HG02623 (cell line): Measurements from ENCODE around the gene TYW5.

Experiments used
- ATAC-seq: cut with Tn5 transposase; IDR thresholded peaks from one replicate; pipeline ENCODE4 v1.9.1; 2021; ENCODE audit warnings: moderate library complexity; ENCODE audit not compliant: unreplicated experiment

The TYW5 gene, protein sequence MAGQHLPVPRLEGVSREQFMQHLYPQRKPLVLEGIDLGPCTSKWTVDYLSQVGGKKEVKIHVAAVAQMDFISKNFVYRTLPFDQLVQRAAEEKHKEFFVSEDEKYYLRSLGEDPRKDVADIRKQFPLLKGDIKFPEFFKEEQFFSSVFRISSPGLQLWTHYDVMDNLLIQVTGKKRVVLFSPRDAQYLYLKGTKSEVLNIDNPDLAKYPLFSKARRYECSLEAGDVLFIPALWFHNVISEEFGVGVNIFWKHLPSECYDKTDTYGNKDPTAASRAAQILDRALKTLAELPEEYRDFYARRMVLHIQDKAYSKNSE

DNA sequence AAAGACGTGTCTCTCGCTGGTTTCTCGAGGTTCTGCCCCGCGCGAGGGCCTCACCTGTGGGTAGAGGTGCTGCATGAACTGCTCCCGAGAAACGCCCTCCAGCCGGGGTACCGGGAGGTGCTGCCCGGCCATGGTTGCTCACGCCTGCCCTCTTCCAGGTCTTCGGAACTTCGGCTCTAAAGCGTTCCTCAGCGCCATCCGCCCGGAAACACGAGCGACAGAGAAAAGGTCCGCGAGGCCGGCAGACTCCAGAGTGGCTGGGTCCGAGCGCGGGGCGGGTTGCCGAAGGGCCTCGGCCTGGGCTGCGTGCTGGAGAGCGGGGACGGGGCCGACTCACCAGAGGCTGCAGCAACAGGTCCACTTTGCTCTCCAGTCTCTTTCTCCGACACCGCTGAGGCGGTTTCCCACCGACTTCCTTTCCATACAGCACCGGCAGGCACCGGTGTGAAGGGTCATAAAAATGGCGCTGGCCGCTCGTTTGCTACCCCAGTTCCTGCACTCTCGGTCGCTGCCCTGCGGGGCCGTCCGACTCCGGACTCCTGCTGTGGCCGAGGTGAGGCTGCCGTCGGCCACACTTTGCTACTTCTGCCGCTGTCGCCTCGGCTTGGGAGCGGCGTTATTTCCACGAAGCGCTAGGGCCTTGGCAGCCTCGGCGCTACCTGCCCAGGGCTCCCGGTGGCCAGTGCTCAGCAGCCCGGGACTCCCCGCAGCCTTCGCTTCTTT is at the start of gene TYW5, which contains the start of gene MAIP1:
Gene TYW5 (minus strand): TSS at position 153 of the 723 bp plus-strand sequence. CDS start 21 bp downstream, at position 132.
Gene MAIP1 (plus strand): TSS at position 244 of the 723 bp plus-strand sequence. CDS start 217 bp downstream, at position 461.
- peak; percentile 83 for ATAC-seq

DNA sequence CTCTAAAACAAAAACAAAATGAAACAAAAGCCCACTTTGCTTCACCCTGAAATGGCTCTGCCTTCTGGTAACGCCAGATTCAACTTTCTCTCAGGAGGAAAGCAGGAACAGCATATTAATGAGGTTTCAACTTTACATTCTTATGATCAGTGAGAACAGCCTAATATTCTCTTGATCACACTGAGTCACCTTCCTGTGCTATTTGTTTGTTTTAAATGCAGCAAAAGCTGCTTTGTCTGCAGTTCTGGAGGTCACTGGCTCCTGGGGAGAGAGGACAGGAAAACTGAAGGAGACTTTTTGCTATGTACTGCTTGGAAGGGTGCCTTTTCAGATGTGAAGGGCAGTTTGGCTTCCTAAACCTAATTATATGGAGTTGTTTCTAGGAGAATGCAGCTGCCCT is 48.2 kb upstream of the TYW5 start:
- ATAC-seq: no peak

DNA sequence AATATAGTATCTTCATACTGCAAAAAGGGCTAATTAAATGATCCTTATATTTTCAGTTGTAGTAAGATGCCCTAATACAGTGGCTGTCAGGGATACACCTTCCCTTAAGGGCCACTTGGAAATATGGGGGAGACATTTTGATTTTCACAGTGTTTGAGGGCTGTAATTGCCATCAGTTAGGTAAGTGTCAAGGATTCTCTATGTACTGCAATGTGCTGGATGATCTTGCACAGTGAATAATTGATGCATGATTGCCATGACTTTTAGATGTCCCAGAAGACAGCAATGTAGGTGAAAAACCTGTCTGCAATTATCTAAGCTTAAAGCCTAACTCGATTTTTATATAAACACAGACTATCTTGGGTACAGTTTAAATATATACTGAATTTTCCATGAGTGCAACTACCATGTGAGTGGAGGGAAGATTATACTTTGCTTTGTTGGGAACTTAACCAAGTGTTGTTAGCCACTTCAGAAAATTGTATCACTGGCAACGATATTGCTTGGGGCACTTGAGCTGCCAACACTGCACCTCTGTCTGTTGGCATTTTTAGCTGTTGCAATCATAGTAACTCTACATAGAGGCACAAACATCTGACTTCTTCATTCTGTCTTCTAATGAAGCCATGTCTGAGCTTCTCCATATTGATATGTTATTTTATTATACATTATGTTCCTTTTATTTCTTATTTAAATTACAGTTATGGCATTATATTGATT is 45.3 kb upstream of the TYW5 start:
- no peak for ATAC-seq

DNA sequence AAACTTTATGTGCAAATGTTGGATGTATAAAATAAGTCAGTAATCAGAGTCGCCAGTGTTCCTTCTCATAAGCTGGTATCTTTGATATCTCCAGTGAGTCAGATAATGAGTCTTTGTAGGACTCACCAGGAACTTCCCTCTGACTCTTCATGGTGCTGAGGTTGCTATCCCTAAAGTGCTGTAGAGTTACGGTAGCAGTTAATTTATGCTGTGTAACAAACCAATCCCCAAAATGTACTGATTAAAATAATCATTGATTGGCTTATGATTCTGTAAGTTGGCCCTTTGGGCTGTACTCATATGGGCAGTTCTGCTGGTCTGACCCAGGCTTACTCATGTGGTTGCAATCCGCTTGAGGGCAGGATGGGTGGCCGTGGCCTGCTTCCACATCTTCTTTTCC is 43.9 kb upstream of the TYW5 start:
- no peak for ATAC-seq

DNA sequence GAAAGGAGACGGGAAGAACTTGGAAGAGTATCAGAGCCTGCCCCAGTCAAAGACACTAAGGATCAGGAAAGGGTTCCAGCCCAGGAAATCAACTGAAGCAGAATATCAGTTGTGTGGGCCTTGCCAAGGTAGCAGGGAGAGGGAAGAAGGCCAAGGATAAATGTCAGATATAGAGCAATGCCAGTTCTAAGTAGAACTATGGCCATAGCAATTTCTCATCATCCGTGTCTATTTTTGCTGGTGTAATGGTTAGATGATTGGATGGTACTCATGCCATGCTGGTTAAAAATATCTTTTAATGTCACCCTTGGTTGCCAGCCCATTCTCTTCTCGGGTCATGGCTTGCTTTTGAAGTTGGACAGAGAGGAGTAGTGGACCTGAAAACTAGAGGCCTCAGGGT is 42.0 kb upstream of the TYW5 start:
- ATAC-seq: no peak

DNA sequence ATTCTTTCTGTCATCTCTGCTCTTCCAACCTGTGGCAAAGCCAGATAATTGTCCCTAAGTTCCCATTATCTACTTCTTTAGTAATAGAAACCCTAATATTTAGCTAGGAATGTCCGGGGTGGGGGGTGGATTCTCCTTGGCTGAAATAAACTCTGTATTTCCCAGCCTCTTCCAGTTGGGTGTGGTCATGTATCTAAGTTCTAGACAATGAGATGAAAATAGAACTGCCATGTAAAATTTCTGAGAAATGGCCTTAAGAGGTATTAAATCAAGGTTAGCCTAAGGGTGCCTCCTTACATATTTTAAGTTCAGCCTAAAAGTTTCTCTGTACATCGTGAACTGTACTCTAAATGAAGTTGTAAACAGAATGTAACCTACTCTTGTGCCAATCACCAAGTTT is 39.6 kb upstream of the TYW5 start:
- ATAC-seq: no peak

DNA sequence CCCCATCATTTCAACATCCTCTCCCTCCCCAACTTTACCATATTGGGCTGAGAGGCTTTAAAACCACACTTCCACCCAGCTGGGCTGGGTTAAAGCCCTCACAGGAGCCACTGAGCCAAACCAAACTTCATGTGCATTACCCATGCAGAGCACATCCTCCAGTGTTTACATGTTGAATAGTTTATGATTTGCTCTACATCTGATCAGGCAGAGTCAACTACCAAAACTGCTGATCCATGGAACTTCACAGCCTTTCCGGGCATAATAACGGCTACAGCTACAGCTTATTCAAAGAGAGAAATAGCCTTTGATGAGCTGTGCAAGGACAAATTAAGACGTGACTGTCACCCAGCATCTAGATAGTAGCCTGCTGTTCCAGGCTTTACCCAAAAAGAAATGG is 39.1 kb upstream of the TYW5 start:
- no peak for ATAC-seq

DNA sequence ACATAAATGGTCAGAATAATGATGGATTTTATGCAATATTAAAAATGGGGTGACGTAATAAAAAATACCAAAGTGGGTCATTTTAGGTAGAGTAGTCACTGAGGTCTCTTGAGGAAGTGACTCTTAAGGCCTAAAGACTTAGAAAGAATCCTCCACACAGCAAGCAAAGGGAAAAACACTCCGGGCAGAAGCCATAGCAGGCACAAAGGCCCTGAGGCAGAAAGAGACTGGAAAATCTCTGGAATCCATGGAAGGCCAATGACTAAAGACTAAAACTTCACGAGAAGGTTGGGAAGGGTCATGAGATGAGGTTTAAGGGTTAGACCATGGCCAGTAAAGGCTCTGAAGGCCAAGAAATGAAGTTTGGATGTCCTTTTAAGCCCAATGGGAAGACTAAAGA is 37.0 kb upstream of the TYW5 start:
- no peak for ATAC-seq

DNA sequence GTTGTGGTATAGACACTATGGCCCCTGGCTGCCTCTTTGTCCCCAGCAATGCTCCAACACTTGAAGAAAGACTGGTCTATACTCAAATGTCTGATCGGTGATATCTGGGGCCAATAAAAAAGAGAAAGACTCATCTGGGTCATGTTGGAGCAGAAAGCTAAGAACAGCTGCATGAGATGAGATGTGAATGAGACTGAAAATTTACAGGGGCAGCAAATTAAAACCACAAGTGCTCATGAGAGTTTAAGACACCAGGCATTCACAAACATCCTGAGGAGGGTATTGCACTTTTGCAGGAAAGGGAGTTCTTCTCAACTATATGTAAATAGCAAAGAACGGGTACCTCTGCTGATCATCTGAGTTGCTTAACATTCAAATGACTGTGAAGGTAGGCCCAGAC is 36.4 kb upstream of the TYW5 start:
- no peak for ATAC-seq

DNA sequence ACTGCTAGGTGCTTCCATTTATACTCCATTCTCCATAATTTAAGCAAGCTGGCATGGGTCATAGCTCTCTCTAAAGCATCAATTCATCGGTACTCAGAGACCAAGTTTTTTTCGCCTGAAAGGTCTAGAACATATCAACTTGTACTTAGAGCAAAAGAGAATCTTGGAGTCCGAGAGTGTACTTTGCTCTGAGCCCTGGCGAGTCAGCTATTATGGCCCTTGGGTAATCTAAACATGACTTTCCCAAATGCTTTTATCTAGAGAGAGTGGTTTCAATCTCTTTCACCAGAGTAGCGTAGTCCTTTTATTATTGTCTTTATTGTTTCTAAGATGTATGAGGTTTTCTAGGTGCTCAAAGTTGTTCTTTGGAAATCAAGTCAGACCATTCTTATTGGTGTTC is 34.5 kb upstream of the TYW5 start:
- ATAC-seq: no peak

DNA sequence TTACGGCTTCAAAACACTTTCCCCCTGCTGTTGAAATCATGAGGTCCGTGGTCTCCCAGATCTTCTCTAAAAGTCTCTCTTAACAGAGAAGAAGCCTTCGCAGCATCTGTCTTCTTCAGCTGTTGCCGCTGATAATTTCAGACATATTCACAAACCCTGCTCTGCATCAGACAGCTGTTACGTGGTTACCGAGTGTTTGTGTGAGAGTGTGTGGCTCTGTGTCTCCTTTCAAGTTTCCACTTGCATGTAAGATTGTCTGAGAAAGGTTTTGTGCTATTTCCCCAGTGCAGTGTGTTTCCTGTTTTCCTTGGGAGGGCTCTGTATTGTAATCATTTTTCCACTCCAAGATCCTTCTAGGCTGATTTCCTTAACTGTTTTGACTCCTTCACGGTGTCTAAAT is 32.9 kb upstream of the TYW5 start:
- no peak for ATAC-seq

DNA sequence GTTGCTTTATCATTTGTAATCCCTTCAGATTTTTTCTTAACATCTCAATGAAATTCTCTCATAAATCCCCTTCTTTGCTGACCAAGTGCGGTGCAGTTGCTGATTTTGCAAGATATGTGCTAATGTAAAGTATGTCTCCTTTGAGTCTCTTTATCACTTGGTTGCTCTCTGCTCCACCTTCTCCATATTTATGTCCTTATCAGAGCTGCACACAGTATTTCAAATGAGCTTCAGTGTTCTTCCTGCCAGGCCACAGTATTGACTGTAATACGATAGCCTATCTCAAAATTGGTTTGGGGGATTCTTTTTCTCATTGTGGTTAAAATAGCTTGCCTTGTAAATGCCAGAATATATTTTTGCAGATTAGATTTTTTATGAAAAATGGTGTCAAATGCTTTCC is 32.3 kb upstream of the TYW5 start:
- ATAC-seq: no peak

DNA sequence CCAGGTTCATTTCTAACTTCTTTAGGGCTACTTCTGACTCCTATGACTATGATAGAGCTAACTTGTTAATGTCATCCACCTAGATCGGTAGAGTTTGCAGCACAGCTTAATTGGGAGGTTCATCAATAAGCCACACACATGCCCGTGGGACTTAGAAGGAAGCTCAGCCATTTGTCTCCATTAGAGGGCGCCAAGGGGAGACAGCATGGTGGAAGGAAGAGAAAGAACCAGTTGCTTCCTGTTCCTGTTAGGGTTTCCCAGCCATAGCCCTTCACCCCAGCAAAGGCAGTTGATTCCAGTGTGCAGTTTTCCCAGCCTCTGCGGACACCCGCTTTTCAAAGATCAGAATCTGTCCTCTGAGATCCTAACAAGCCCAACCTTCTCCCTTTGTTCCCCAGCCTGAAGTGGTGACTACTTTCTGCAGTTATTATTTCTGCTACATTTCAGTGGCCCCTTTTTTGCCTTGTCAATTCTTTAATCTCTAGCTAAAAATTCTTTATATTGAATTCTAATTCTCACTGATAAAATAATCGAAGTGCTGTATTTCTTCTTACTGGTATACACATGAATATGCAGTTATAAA is 30.4 kb upstream of the TYW5 start:
- ATAC-seq: peak; percentile 84

DNA sequence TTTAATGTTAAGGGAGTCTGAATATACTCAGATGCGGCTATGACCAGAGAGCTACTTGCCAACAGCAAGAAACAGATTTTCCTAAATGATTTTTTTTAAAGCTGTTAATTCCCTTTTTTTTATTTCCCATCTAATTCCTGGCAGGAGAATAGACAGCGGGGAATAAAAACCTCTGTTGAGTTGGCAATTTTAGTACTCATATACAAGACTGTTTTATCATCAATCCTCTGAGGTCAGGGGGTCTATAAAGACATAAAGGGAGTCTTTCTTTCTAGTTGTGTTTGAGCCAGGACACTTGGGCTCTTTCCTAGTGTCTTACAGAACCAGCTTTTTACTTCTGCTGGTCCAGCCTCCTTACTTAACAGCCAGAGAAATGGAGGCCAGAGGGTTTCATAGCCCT is 29.5 kb upstream of the TYW5 start:
- no peak for ATAC-seq

DNA sequence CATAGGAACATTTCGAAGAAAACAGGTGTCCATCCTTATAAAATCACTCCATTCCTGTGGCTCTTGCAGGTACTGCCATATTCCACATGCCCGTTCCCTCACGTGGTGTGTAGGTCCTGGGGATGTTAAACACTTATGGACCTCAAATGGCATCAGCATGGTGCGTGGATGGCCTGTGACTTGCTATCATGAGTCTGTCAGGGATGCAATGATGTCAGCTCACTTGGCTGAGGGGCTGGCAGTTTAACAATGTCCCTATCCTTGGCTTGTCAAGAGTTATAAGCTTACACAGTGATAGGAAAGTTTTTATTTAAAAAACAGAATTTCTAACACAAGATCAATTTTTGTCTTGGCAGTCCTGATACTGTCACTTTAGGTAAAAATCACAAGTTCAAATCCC is 28.9 kb upstream of the TYW5 start:
- ATAC-seq: no peak

DNA sequence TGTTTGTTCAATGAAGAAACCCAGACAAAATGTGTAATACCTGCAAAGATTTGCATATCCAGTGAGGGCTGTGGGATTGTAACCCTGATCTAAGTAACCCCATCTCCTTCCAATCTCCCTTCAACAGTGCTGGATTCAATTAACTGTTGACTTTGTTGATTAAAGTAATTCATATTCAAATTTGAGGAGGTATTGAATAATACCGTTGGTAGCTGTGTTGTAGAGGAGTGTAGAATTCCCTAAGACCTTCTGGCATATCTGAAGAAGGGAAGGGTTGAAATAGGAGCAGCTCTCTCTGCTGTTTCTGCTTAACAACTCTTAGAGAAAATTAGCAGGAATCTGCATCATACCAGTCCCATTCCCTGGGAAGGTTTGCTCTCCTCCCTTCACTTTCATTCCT is 28.2 kb upstream of the TYW5 start:
- no peak for ATAC-seq

DNA sequence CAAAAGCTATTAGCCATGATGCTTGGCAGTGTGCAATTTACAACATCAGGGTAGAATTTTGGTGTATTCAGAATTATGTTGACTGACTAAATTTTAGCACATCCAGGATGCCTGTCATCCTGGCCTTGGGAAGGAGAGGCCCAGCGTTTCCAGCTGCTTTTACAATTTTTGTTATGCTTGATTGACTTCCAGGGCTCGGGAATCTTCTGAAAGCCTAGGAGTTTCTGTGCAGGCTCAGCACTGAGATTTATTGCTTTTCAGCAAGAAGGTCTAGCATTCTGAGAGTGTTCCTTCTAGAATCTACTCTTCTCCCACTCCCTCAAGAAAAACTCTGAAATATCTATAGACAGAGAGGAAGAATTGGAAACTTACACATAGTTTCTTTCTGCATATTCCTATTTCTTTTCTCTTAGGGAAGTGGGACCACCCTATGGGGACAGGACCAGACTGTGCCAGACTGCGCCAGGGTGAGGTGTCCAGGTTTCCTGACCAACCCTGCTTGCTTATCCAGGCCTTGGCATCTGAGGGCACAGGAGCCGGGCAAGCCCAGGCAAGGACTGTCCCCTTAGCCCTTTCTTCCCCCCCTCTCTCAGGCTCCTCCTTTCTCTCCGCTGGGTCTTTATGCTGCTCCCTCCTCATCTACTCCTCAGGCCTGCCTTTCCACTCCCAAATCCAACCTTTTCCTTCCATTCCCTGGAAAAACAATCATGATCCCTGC is 27.0 kb upstream of the TYW5 start:
- ATAC-seq: no peak

DNA sequence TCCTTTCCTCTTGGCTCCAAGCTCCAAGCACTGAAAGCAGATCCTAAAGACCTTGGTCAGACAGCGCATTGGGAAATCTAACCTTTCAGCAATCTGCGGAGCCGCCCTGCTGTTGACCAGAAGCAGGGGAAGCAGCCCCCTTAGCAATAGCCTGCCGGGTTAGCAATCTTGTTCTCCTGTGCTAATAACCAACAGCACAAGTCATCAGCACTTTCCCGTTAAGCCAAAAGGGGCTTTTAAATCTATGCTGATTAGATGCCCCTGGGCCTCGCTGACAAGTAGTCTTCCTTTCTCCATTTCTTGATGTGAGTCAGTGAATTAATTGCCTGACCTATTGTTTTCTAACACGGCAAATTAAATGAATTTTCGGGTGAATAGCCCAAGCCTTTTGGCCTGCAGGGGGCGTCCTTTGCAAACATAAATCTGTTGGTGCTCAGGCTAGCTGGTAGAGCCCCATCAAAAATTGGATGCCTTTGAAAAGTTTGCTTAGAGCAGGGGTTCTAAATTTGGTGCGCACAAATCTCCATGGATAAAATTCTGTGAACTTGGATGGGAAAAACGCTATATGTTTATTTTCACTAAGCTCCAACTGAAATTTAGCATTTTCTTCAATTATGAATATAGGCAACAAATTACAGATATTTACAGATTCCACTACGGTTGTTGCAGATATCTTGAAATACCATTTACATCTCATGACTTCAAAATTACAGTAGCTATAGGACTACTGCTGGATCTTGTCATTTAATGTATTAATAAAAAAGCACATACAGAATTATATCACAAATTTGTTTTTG is 24.7 kb upstream of the TYW5 start:
- ATAC-seq: no peak

DNA sequence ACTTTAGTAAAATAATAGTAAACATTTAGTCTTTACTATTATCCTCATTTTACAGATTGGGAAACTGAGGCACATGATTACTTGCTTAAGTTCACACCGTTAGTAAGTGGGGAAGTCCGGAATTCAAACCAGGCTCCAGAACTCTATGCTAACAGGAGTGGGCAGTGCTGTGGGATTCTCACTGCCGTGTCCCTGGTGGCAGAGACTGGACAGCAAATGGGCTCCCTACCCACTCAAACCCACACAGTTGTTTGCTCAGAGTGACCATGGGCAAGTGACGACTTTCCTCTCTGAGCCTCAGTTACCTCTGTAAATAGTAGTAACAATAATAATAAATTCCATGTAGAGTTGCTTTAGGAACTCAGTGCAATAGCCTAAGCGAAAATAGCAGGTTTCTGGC is 24.1 kb upstream of the TYW5 start:
- no peak for ATAC-seq

DNA sequence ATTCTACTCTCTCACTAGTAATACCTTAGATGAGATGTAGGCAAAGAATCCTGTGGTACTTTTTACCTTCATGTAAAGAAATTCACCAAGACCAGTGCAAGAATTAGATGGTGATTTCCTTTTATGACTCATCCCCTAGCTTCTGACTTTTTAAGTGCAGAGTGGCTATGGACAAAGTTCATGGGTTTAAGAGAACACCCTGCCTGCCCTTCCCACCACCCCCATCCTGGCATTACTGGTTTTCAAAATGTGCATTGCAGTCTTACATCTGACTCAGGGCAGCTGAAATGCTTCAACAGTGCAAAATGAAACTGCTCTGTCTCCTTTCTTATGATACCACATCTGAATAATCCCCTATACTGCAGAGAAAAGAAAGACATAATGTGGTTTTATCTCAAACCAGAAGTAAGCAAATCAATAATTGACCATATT is 22.7 kb upstream of the TYW5 start:
- peak; percentile 66 for ATAC-seq
